Effector CD4-positive, alpha-beta T cell (primary cell): ENCODE measurements around the gene FBXO17.
"Not testable (repeated sequence)": the region's sequence is repeated elsewhere in the genome, so short reads cannot be mapped to it uniquely, and the experiment has no call there.

ENCODE experiments used
- DNase-seq: peaks from one replicate; pipeline ENCODE4 v3.0.0-alpha.2; 2020

FBXO17 gene

DNA sequence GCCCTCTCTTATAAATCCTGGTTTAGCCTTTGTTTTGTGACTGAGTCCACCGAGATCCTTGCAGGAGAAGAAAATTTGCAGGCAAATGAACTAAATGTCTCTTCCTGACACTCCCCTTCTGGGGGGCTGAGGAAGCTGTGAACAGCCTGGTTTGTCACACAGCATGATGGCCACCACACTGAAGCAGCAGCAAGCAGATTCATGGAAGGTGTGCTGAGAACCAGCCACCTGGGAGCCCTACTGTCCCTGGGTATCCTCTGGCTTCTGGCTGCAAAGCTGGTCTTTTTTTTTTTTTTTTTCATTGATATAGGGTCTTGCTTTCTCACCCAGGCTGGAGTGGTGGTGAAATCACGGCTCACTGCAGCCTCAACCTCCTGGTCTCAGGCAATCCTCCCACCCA, 33.6 kb downstream of the FBXO17 start:
- DNase-seq, result no peak

DNA sequence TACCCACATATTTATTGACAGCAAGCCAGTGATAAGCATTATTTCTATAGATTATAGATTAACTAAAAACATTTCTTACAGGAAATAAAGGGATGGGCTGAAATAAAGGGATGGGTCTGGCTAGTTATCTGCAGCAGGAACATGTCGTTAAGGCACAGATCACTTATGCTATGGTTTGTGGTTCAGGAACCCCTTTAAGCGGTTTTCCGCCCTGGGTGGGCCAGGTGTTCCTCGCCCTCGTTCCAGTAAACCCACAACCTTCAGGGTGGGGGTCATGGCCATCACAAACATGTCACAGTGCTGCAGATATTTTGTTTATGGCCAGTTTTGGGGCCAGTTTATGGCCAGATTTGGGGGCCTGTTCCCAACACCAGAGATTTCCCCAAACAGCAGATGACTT, 34.1 kb downstream of the FBXO17 start:
- not testable (repeated sequence) for DNase-seq

DNA sequence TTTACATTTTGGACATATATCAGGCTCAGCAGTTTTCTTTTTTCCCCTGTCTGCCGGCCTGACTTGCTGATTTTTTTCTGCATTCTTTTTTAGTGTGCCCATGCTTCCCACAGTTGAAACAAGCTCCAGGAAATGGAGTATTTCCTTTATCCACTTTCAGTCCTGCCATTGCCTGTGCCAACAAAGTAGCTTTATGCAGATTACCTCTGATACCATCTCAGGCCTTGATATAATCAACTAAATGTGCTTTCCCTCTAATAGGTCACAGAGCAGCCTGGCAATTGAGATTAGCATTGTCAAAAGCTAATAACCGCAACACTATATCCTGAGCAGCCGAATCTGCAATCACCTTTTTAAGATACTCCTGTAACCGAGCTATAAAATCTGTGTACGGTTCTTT, 35.6 kb downstream of the FBXO17 start:
- DNase-seq, result no peak

DNA sequence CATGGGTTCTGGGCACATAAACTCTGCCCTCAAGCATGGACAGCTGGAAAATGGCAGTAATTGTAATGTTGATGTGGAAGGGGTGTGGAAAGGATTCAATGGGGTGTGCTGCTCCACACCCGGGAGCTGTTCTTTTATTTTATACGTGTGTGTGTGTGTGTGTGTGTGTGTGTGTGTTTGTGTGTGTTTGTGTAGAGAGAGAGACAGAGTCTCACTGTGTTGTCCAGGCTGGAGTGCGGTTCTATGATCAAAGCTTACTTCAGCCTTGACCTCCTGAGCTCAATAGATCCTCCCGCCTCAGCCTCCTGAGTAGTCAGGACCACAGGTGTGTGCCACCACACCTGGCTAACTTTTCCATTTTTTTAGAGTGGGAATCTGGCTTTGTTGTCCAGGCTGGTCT, 42.0 kb downstream of the FBXO17 start:
- no peak for DNase-seq

DNA sequence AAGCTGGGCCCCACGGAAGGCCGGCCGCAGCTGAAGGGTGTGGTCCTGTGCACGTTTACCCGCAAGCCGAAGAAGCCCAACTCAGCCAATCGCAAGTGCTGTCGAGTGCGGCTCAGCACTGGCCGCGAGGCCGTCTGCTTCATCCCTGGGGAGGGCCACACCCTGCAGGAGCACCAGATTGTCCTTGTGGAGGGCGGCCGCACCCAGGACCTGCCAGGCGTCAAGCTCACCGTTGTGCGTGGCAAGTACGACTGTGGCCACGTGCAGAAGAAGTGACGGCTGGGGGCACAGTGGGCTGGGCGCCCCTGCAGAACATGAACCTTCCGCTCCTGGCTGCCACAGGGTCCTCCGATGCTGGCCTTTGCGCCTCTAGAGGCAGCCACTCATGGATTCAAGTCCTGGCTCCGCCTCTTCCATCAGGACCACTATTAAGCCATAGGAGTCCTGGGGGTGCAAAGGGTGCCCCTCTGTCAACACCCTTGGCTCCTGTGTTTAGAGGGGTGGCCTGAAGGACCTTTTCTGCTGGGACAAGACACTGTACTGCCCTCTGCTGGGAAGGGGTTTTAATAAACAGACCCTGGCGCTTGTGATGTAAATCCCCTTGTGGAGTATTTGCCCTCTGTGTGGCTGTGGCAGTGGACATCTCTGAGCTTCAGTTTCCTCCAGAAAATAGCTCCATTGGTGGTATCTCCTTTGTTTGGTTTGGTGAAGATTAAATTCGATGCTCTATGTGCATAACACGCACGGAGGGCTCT, 42.9 kb downstream of the FBXO17 start:
- DNase-seq, result peak; percentile 14

DNA sequence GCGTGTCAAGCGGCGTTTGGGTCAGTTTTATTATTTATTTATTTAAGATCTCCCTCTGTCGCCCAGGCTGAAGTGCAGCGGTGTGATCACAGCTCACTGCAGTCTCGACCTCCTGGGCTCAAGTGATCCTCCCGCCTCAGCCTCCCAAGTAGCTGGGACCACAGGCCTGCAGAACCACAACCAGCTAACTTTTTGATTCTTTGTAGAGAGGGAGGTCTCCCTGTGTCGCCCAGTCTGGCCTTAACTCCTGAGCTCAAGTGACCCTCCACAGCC, 44.1 kb downstream of the FBXO17 start:
- DNase-seq, result no peak

DNA sequence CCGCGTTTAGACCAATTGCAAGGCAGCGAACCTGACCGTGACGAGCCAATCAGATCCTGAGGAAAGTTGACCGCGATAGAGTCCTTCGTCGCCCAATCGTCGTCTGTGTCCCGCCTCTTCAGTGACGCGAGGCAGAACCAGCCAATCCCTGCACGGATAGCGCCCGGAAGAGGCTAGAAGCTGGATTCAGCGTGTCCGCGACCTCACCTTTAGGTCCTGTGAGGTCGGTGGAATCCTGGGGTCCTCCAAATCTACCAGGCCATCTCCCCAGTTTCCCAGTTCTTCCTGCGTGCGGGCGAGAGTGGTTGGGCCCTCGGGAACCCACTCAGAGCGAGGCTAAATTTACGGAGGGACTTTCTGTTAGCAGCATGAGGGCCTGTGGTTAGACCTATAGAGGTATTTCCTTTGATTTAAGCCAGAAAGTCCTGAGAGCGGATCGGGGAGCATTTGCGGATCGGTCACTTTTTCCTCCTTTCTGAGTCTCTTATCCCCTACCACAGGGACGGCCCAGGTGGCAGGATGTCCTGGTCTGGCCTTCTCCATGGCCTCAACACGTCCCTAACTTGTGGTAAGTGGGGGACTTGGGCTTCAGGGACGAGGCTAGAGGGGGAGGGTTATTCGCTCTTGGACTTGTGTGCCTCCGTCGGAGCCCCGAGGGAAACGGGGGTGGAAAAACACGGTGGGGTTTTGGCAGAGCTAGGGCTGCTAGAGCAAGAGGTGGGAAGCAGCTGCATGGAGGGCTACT, 44.6 kb downstream of the FBXO17 start, which contains the start of gene MRPS12:
MRPS12 (plus strand) TSS at position 169 of the 745 bp plus-strand sequence; CDS start at position 520, 351 bp downstream.
- peak; percentile 98 for DNase-seq

DNA sequence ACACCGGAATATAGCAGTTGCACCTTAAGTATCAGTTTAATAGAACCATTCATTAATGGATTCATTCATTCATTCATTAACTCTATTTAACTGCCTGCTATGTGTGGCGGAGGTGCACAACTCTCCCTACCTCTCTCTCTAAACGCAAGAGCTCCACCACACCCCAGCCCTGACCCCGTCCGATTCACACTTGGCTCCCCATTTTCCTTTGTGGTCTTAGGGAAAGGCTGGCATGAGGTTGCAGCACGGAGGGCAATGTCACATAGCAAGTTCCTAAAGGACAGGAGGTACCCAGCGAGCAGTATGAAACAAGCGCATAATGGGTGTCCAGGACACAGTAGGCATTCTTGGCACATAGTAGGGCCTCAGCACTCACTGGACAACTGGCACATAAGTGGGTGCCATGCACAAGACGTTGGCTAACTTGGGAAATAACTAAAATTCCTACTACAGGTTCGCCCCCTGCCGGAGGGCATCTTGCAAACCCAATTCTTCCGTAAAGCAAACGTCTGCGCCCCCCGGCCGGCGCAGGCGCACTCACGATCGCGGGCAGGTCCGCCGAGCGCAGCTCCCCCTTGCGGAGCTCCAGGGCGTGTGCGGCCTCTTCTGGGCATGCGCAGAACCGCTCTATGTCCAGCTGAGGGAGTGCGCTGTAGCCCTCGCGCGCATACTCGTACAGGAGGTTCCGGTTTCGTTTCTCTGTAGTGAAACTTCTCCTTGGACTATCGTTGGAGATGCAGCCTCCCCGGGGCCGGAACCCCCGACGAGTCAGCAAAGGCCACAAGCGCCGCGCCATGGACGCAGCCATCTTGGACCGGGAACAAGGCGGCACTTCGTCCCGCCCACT, 45.4 kb downstream of the FBXO17 start, which contains the start of gene SARS2:
SARS2 (minus strand) TSS at position 835 of the 847 bp plus-strand sequence; CDS start at position 808, 27 bp downstream.
- peak; percentile 88 for DNase-seq

DNA sequence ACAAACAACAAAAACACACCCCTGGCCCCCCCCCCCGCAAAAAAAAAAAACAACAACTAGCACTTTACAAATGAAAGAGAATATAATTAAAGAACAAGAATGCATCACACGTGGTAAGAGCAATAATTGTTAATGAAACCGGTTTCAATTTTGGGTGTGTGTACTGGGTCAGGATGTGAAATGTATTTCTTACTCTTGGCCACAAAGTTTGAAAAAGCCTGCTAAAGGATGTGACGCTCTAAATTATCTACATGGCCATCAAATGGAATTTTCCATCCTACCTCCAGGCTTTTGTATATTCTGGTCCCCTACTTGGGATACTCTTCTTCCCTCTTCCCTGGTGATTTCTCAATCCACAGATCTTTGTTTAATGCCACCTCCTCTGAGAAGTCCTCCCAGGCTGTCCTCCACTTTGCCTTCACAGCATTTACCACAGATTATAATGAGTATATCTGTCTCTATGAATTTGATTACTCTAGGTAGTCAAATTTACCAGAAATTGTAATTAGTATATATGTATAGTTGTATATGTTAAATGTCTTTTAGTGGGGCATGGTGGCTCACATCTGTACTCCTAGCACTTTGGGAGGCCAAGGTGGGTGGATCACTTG, 47.0 kb downstream of the FBXO17 start:
- DNase-seq, result no peak

DNA sequence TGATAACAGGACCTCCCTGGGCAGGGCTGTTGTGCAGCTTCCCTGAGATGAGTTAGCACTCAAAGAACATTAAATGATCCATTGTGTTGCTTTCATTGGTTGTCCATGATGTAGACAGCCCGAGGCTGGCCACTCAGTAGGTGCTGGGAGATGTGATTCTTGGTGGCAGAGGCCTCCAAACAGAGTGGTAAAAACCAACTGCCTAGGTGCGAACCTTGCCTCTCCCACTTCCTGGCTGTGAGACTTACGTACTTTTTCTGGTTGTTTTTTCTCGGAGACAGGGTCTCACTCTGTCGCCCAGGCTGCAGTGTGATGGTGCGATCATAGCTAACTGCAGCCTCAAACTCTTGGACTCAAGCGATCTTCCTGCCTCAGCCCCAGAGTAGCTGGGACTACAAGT, 51.2 kb downstream of the FBXO17 start:
- no peak for DNase-seq

DNA sequence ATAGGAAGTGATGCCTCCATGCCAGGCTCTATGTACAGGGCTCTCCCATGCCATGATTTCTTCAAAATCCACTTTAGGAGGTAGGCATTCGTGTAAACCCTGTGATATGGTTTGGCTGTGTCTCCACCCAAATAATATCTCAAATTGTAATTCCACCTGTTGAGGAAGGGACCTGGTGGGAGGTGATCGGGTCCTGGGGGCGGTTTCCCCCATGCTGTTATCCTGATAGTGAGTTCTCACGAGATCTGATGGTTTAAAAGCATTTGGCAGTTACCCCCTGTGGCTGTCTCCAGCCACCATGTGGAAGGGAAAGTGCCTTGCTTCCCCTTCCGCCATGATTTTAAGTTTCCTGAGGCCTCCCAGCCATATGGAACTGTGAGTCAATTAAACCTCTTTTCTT, 53.1 kb downstream of the FBXO17 start:
- no peak for DNase-seq

DNA sequence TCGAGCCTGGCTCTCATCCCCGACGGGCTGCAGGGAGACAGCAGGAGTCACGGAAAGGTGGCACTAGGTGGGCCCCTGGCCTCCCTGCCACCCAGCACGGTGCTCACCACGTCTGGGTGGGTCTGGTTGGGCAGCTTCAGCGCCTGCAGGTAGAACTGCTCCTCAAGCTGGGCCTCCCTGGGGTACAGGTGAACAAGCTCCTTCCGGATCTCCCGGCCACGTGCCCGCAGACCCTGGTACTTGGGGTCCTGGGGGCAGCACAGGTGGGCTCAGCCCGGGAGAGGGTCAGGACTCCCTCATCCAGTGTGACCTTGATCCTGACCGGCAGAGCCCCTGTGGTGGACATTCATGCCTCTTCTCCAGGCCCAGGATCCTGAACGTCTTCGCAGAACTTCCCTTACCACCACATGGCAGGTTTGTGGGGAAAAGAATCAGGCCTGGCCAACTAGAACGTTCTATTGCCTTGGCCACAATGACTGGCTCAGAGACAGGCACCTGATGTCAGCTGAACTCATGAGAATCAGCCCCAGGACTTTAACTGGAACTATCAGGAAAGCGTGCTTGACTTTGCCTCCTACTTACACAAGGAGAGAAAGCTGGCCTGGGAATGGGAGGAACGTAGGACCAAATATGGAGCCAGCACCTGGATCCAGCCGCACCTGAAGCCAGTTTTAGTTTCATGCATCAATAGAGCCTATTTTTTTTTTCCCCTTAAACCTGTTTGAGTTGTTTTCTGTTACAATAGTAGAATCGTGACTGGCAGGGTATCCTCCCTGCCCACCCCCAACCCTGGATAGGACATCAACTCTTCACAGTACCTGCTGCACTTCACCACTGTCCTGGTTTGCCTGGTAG, 53.9 kb downstream of the FBXO17 start:
- DNase-seq, result no peak

DNA sequence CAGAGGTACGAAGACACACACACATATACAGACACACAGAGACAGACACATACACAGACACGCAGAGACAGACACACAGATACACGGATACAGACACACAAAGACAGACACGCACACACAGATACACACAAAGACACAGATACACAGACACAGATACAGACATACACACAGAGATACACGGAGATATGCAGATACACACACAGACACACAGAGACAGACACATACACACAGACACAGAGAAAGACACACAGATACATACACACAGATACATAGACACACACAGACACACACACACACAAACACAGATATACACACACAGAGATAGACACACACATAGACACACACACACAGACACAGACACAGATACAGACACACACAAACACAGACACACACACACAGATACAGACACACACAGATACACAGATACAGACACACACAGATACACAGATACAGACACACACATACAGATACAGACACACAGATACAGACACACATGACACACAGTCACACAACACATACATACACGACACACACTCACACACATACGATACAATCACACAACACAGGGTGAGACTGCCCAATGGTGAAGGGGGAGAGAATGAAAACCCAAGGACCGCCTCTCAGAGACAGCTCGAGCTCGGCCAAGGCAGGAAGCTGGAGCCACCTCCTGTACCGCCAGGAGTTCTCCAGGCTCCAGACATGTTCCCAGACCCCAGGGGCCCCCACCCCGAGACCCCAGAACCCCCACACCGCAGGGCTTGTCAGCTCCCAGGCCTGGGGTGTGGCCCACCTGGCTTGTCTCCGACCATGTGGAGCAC, 54.7 kb downstream of the FBXO17 start:
- DNase-seq, result no peak

DNA sequence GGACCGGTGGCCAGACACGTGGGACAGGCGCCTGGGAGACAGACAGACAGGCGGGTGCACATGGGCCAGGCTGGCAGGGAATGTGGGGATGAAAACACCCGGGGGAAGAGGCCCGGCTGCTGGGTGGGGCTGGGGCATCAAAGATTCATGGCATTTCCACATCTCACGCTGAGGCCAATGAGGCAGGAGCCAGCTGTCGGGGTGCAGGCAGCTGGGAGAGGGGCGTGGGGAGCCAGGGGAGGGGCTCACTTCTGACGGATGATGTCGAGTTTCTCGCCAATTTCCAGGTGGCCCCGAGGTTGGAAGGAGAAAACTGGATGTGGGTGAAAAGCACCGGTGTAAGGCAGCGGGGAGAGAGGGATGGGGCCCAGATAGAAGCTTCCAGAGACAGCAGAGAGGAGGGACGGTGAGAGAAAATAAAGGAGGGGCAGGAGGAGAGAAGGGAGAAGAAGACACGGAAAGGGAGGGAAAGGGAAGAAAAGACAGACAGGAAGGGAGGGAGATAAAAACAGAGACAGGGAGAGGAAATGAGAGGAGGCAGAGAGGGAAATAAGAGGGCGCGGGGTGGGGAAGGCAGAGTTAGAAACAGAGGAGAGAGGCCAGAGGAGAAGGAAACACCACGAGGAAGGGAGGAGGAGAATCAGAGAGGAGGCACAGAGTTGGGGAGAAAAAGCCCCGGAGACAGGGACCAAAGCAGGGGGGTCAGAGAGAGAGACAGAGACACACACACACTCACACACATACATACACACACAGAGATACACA, 55.5 kb downstream of the FBXO17 start:
- no peak for DNase-seq

DNA sequence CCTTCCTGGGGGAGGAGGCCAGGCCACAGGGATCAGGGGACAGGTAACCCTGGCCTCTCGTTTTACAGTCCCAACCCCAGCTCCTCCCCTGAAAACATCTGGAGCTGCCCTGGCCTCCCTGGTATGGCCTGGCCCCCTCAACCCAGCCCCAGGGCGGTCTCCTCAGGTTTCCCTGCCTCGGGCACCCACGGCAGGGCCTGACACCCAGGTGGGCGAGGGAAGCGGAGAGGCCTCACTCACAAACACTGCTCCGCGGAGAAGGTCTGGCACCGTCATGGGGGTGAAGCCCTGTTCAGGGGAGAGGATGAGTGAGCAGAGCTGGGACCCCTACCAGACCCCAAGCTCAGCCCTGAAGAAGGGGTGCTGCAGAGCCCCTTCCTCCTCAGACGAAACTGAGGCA, 57.0 kb downstream of the FBXO17 start:
- DNase-seq, result no peak

DNA sequence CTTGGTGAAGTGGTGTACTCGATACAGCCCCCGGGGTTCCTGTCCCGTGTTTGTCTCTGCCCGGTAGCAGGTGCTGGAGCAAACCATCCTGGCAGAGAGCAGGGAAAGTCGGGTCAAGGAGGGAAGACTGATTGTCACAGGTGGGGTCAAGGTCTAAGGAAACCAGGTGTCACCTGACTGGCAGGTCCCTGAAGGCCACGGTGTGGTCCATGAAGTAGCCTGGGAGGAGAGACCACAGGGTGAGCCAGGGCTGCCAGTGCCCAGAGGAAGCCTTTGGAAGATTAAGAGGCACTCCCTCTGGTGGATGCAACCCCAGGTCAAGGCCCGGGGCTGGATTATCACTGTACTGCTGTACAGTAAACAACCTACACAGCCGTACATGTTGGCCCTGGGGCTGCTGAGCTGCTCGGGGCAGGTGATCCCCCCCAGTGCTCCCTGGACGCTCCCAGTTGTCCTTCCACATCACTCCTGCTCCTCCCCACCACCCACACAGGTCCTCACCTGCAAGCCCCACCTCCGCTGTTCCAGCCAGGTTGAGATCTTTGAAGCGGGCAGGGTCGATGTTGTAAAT, 57.5 kb downstream of the FBXO17 start:
- DNase-seq, result no peak

DNA sequence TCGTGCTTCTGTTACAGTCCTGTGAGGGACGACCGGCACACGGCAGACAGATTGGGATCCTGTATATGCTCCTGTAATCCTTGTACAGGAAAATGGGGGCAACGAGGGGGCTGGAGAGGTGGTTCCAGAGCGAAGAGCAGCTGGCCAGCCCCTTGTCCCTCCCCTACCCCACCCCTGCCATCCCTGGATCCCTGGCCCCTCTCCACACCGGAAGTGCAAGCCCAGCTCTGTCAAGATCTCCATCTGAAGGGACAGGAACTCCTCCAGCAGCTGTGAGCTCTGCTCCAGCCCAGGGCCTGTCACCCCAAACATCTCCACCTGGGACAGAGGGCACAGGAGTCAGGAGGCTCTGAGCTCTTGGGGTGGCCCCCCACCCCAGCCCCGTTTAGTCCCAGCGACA, 58.0 kb downstream of the FBXO17 start:
- no peak for DNase-seq

DNA sequence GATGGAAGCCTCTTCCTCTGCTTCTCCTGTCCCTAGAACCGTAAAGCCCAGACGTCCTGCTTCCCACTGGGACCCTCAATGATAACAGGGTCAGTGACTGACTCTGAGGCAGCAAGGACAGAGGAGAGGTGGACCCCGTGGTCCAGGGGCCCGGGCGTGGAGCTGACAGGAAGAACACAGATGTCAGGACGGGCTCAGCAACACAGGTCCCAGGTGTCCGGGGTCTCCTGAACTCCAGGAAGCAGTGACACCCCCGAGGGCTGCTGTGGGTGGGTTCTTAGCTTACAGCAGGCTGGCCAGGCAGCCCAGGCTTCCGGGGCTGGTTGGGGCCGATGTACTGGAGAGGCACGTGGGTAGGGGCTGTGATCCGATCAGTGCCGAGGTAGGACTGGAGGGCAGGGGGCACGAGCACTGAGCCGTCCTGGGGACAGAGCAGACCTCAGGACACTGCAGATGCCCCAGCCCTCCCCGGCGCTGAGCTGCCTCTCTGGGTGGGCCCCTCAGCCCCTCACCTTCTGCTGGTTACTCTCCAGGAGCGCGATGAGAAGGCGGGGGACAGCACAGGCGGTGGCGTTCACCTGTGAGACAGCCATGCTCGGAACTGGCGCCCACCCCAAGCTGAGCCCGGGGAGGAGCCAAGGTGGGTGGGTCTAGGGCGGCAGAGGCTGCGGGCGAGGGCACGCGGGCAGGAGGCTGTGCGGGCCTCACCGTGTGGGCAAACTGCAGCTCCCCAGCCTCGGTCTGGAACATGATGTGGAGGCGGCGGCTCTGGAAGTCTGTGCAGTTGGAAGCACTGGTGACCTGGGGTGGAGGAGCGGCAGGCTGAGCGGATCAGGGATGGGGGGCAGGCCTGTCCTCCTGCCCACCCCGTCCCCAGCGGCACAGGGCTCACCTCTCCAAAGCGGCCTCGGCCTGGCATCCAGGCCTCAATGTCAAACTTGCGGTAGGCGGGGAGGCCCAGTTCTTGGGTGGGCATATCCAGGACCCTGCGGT, 59.9 kb downstream of the FBXO17 start:
- no peak for DNase-seq

DNA sequence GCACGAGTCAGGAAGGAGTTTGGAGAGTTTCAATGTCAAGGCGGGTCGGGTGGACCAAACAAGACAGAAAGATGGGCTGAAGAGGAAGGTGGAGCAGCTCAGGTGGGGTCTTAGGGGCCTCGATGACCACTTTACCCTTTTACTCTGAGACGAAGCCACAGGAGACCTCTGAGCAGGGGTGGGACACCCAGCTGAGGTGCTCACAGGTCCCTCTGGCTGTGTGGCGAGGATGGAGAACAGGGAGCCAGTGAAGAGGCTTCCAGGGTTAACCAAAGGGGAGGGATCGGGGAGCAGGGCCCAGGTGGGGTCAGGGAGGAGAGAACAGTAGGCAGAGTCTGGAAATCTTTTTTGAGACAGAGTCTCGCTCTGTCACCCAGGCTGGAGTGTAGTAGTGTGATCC, 61.6 kb downstream of the FBXO17 start:
- DNase-seq, result no peak
